ENCODE data around the gene ATP1B3. TPM values are rescaled to one million over a fixed set of nuclear protein-coding genes. Genes with fewer than 3 reads are reported as not detected.

ATP1B3 gene
- total and polyA plus RNA-seq, 2 of the 13 experiments (the other 11 are each of a cell fraction or from before 2014, with no cell fraction given): 84.3 to 93.6 TPM

GRCh38 chr3:141875893-141876380 lies 506 bp upstream of the ATP1B3 start (continued):
- 0 out of 2 replicates have a peak, but pooled peaks have one; percentile 37 for TF ChIP-seq HIVEP1 (CRISPR knock-in tag; IDR thresholded peaks at IDR 0.05)
- no peak for TF ChIP-seq KLF15 (CRISPR knock-in tag; IDR thresholded peaks at IDR 0.05; ENCODE audit: borderline replicate concordance)
- TF ChIP-seq ZNF614 (CRISPR knock-in tag; IDR thresholded peaks at IDR 0.05; ENCODE audit: borderline replicate concordance): 0 out of 2 replicates have a peak, but pooled peaks have one; percentile 2
- TF ChIP-seq PHB2 (IDR thresholded peaks at IDR 0.05; ENCODE audit: partially characterized antibody): no peak
- no peak for TF ChIP-seq PTBP1 (IDR thresholded peaks at IDR 0.05; ENCODE audit: low read depth, low read length, poor library complexity, severe bottlenecking)
- peak; percentile 89; the same call in 1 of the 2 replicates for TF ChIP-seq ZHX1 (CRISPR knock-in tag; IDR thresholded peaks at IDR 0.05; ENCODE audit: low read depth)
- TF ChIP-seq ZNF576 (CRISPR knock-in tag; IDR thresholded peaks at IDR 0.05): no peak
- no peak for TF ChIP-seq TARDBP (CRISPR knock-in tag; IDR thresholded peaks at IDR 0.05)
- no peak for TF ChIP-seq ZNF24 (IDR thresholded peaks at IDR 0.05)
- peak; percentile 37; the same call in 1 of the 2 replicates for TF ChIP-seq ZFP91 (CRISPR knock-in tag; IDR thresholded peaks at IDR 0.05; ENCODE audit: borderline replicate concordance)
- no peak for TF ChIP-seq ZNF646 (CRISPR knock-in tag; IDR thresholded peaks at IDR 0.05)
- TF ChIP-seq KAT7 (CRISPR knock-in tag; IDR thresholded peaks at IDR 0.05; ENCODE audit: borderline replicate concordance): no peak
- no peak for TF ChIP-seq SNAI1 (CRISPR knock-in tag; IDR thresholded peaks at IDR 0.05; ENCODE audit: borderline replicate concordance)
- no peak for TF ChIP-seq REPIN1 (CRISPR knock-in tag; IDR thresholded peaks at IDR 0.05; ENCODE audit: borderline replicate concordance, low read depth)
- TF ChIP-seq SPEN (CRISPR knock-in tag; IDR thresholded peaks at IDR 0.05; ENCODE audit: low read depth): no peak
- no peak for TF ChIP-seq DPF2 (CRISPR knock-in tag; IDR thresholded peaks at IDR 0.05; ENCODE audit: borderline replicate concordance, low read depth)
- no peak for TF ChIP-seq KDM6A (CRISPR knock-in tag; IDR thresholded peaks at IDR 0.05; ENCODE audit: low read depth)
- no peak for TF ChIP-seq MED13 (CRISPR knock-in tag; IDR thresholded peaks at IDR 0.05)
- 0 out of 2 replicates have a peak, but pooled peaks have one; percentile 8 for TF ChIP-seq GABPB1 (CRISPR knock-in tag; IDR thresholded peaks at IDR 0.05)

Measured in HepG2 (cell line).